K562 (cell line): ENCODE data around the gene CCDC183. TPM values are rescaled to one million over a fixed set of nuclear protein-coding genes. Genes with fewer than 3 reads are reported as not detected.

Experiments
- CBFA2T3 ChIP-seq: fragments of 450-650 bp; IDR thresholded peaks from 2 replicates; pipeline ENCODE4 v1.6.1; 2017
- CCNT2 ChIP-seq: IDR thresholded peaks from 2 replicates; pipeline ENCODE4 v1.6.1; 2011; ENCODE audit warnings: borderline replicate concordance, low read depth, mild to moderate bottlenecking, moderate library complexity, mixed read lengths, low read length; ENCODE audit not compliant: insufficient read length; ENCODE audit errors: extremely low read depth
- PTBP1 ChIP-seq: fragments of 200-400 bp; formaldehyde crosslinking; IDR thresholded peaks from 2 replicates; pipeline ENCODE4 v1.6.1; 2017; ENCODE audit warnings: low read depth, low read length
- polyA plus RNA-seq, 8 experiments: library from polyadenylated mRNA; depleted of rRNA in 4 of 8; stranded (reverse) in 5 of 8; unstranded in 3 of 8; fragments of >200 nt; fragmentation: Nextera tagmentation in 2 of 8; fragmentation: Illumina TruSeq in 1 of 8; extraction: Ambion mirVana in 2 of 8; extraction: Trizol in 1 of 8; gene quantifications; 2 replicates each; pipeline versions ENCODE4 v1.2.1 to v1.2.3, GENCODE V29; 2011 to 2014; ENCODE audit warnings: inconsistent platforms in 1 of 8, missing spikeins in 1 of 8
- total RNA-seq, 7 experiments: library from RNA; depleted of rRNA in 6 of 7; stranded (reverse); fragments of >200 nt in 6 of 7; fragmentation: Illumina TruSeq in 2 of 7; extraction: Trizol in 2 of 7; gene quantifications; 2 replicates each; pipeline versions ENCODE4 v1.2.1 to v1.2.3, GENCODE V29; 2011 to 2021; ENCODE audit warnings: low replicate concordance in 1 of 7
- TF ChIP-seq, protein P1 (sequence below), 2 experiments: fragments of 450-650 bp; formaldehyde crosslinking in 1 of 2; IDR thresholded peaks; 2 replicates each; pipeline versions ENCODE4 v1.4.0 to v1.6.1; 2014 to 2020; ENCODE audit warnings: mild to moderate bottlenecking in 2 of 2, borderline replicate concordance in 1 of 2, low read depth in 1 of 2
- TF ChIP-seq, protein P2 (sequence below): conservative IDR thresholded peaks from 2 replicates; pipeline ENCODE4 v1.6.1; 2011; ENCODE audit warnings: low read depth, mild to moderate bottlenecking, low read length; ENCODE audit not compliant: control insufficient read depth
- TF ChIP-seq, protein P3 (sequence below), 2 experiments: IDR thresholded peaks; 2 replicates each; pipeline ENCODE4 v1.6.1; 2011; ENCODE audit warnings: borderline replicate concordance in 1 of 2, control low read depth in 1 of 2, low read depth in 1 of 2, low read length in 1 of 2, mild to moderate bottlenecking in 1 of 2, mixed read lengths in 1 of 2, moderate library complexity in 1 of 2; ENCODE audit not compliant: insufficient read depth in 1 of 2, insufficient read length in 1 of 2, poor library complexity in 1 of 2, severe bottlenecking in 1 of 2; ENCODE audit errors: extremely low read depth in 1 of 2
- TF ChIP-seq, protein P4 (sequence below): fragments of 450-650 bp; formaldehyde crosslinking; IDR thresholded peaks from 2 replicates; pipeline ENCODE4 v1.4.0; 2022; ENCODE audit warnings: missing genetic modification characterization
- TF ChIP-seq, protein P5 (sequence below): sonication (generic); formaldehyde crosslinking; IDR thresholded peaks from 2 replicates; pipeline ENCODE4 v1.8.0; 2022; ENCODE audit warnings: mild to moderate bottlenecking, missing genetic modification reagents
- TF ChIP-seq, protein P6 (sequence below), 2 experiments: fragments of 450-650 bp; conservative IDR thresholded peaks; 2 replicates each; pipeline ENCODE4 v1.6.1; 2017; ENCODE audit warnings: mild to moderate bottlenecking in 2 of 2, moderate library complexity in 2 of 2

Gene CCDC183
- total and polyA plus RNA-seq, 9 of the 15 experiments (the other 6 are each of a cell fraction or from before 2014, with no cell fraction given) = 0.21 to 0.60 (median 0.29) TPM; not detected in 4

DNA sequence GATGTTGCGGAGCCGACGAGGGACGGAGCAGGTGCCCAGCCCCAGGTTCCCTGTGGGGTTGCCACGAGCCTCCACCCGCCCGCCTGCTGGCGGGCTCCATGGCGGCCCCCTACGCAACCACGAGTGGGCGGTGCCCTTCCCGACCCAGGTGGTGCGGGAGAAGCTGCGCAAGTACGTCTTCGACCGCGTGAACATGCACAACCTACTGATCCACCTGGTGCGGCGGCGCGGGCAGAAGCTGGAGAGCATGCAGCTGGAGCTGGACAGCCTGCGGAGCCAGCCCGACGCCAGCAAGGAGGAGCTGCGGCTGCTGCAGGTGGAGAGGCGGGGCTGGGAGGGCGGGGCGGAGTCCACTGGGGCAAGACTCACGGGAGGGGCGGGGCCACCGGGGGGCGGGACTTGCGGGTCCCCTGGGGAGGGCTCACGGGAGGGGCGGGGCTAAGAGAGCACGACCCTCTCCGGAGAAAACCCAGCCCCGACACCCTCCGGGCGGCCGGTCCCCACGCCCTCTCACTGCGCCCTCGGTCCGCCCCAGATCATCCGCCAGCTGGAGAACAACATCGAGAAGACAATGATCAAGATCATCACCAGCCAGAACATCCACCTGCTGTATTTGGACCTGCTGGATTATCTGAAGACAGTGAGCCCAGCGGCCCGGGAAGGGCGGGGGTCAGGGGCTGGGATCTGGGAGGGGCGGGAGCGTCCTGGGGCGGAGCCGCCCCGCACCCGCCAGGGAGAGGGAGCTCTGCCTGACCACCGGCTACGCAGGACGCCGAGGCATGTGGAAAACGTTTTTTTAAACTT is 3.9 kb downstream of the CCDC183 start (continued):
- TF ChIP-seq, protein P1, sequence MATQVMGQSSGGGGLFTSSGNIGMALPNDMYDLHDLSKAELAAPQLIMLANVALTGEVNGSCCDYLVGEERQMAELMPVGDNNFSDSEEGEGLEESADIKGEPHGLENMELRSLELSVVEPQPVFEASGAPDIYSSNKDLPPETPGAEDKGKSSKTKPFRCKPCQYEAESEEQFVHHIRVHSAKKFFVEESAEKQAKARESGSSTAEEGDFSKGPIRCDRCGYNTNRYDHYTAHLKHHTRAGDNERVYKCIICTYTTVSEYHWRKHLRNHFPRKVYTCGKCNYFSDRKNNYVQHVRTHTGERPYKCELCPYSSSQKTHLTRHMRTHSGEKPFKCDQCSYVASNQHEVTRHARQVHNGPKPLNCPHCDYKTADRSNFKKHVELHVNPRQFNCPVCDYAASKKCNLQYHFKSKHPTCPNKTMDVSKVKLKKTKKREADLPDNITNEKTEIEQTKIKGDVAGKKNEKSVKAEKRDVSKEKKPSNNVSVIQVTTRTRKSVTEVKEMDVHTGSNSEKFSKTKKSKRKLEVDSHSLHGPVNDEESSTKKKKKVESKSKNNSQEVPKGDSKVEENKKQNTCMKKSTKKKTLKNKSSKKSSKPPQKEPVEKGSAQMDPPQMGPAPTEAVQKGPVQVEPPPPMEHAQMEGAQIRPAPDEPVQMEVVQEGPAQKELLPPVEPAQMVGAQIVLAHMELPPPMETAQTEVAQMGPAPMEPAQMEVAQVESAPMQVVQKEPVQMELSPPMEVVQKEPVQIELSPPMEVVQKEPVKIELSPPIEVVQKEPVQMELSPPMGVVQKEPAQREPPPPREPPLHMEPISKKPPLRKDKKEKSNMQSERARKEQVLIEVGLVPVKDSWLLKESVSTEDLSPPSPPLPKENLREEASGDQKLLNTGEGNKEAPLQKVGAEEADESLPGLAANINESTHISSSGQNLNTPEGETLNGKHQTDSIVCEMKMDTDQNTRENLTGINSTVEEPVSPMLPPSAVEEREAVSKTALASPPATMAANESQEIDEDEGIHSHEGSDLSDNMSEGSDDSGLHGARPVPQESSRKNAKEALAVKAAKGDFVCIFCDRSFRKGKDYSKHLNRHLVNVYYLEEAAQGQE (IDR thresholded peaks at IDR 0.05; ENCODE audit: borderline replicate concordance) = no peak
- TF ChIP-seq, protein P1 (CRISPR knock-in tag; IDR thresholded peaks at IDR 0.05; ENCODE audit: low read depth) = 0 out of 2 replicates have a peak, but pooled peaks have one; percentile 19
- peak; percentile 35; the same call in 1 of the 2 replicates for TF ChIP-seq CBFA2T3
- TF ChIP-seq, protein P2, sequence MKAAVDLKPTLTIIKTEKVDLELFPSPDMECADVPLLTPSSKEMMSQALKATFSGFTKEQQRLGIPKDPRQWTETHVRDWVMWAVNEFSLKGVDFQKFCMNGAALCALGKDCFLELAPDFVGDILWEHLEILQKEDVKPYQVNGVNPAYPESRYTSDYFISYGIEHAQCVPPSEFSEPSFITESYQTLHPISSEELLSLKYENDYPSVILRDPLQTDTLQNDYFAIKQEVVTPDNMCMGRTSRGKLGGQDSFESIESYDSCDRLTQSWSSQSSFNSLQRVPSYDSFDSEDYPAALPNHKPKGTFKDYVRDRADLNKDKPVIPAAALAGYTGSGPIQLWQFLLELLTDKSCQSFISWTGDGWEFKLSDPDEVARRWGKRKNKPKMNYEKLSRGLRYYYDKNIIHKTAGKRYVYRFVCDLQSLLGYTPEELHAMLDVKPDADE = 0 out of 2 replicates have a peak, but pooled peaks have one; percentile 31
- TF ChIP-seq PTBP1 = no peak
- TF ChIP-seq, protein P3, sequence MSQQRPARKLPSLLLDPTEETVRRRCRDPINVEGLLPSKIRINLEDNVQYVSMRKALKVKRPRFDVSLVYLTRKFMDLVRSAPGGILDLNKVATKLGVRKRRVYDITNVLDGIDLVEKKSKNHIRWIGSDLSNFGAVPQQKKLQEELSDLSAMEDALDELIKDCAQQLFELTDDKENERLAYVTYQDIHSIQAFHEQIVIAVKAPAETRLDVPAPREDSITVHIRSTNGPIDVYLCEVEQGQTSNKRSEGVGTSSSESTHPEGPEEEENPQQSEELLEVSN (IDR thresholded peaks at IDR 0.05; ENCODE audit: borderline replicate concordance in 1 of 2, extremely low read depth in 1 of 2, insufficient read depth in 1 of 2, insufficient read length in 1 of 2, low read depth in 1 of 2, low read length in 1 of 2, poor library complexity in 1 of 2, severe bottlenecking in 1 of 2) = peak; percentile 71 to 92
- TF ChIP-seq CCNT2 = peak; percentile 63
- TF ChIP-seq, protein P4, sequence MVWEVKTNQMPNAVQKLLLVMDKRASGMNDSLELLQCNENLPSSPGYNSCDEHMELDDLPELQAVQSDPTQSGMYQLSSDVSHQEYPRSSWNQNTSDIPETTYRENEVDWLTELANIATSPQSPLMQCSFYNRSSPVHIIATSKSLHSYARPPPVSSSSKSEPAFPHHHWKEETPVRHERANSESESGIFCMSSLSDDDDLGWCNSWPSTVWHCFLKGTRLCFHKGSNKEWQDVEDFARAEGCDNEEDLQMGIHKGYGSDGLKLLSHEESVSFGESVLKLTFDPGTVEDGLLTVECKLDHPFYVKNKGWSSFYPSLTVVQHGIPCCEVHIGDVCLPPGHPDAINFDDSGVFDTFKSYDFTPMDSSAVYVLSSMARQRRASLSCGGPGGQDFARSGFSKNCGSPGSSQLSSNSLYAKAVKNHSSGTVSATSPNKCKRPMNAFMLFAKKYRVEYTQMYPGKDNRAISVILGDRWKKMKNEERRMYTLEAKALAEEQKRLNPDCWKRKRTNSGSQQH (CRISPR knock-in tag) = no peak
- TF ChIP-seq, protein P5, sequence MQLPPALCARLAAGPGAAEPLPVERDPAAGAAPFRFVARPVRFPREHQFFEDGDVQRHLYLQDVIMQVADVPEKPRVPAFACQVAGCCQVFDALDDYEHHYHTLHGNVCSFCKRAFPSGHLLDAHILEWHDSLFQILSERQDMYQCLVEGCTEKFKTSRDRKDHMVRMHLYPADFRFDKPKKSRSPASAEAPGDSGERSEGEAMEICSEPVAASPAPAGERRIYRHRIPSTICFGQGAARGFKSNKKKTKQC (CRISPR knock-in tag) = no peak
- TF ChIP-seq, protein P6, sequence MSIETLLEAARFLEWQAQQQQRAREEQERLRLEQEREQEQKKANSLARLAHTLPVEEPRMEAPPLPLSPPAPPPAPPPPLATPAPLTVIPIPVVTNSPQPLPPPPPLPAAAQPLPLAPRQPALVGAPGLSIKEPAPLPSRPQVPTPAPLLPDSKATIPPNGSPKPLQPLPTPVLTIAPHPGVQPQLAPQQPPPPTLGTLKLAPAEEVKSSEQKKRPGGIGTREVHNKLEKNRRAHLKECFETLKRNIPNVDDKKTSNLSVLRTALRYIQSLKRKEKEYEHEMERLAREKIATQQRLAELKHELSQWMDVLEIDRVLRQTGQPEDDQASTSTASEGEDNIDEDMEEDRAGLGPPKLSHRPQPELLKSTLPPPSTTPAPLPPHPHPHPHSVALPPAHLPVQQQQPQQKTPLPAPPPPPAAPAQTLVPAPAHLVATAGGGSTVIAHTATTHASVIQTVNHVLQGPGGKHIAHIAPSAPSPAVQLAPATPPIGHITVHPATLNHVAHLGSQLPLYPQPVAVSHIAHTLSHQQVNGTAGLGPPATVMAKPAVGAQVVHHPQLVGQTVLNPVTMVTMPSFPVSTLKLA (conservative IDR thresholded peaks at IDR 0.05) = 0 out of 4 replicates have a peak, but pooled peaks of 1 of the 2 experiments have one; percentile 21
